GM19238 (cell line): Measurements from ENCODE around the gene ATP11A.
A peak's percentile ranks its signal among the peaks of the same experiment; 100 is the strongest.

Experiments
- DNase-seq: peaks from one replicate; pipeline ENCODE4 v3.0.0; 2011; ENCODE audit warnings: low spot score; ENCODE audit not compliant: insufficient read length

The ATP11A gene

GRCh38 chr13:112926993-112927392 lies 237.2 kb downstream of the ATP11A start:
- DNase-seq: no peak

- no peak for DNase-seq
Observed at GRCh38 chr13:112928020-112928971, 238.5 kb downstream of the ATP11A start.

- DNase-seq: no peak
Observed at GRCh38 chr13:112928972-112929782, 239.3 kb downstream of the ATP11A start.

GRCh38 chr13:112929783-112930055 lies 239.9 kb downstream of the ATP11A start:
- no peak for DNase-seq

GRCh38 chr13:112930192-112930591 lies 240.4 kb downstream of the ATP11A start:
- no peak for DNase-seq

GRCh38 chr13:112931028-112931934 lies 241.4 kb downstream of the ATP11A start:
- DNase-seq: peak; percentile 55

GRCh38 chr13:112932971-112933370 lies 243.1 kb downstream of the ATP11A start:
- DNase-seq: no peak

GRCh38 chr13:112933649-112934048 lies 243.8 kb downstream of the ATP11A start:
- no peak for DNase-seq

GRCh38 chr13:112934078-112934477 lies 244.2 kb downstream of the ATP11A start:
- no peak for DNase-seq
